GM23338 (cell line): ENCODE measurements around the gene C2orf15. TPM values are rescaled to one million over a fixed set of nuclear protein-coding genes. Genes with fewer than 3 reads are reported as not detected.

Experiments used
- ATAC-seq: fragments of 200-7000 bp; cut with Tn5 transposase; 3 replicates; pipeline ENCODE4 v1.9.1; 2020
- DNase-seq: peaks from one replicate; pipeline ENCODE4 v3.0.0-alpha.2; 2015; ENCODE audit warnings: low spot score
- H2AFZ ChIP-seq: fragments of 200-600 bp; sonication (generic); 2 replicates; pipeline ENCODE4 v1.8.0; 2016; ENCODE audit warnings: antibody characterized with exemption, mild to moderate bottlenecking, moderate library complexity
- H3F3A ChIP-seq: fragments of 200-600 bp; sonication (generic); replicated peaks from 2 replicates; pipeline ENCODE4 v1.8.0; 2017; ENCODE audit warnings: antibody characterized with exemption, mixed run types, low read depth
- H3K27ac ChIP-seq: fragments of 200-600 bp; sonication (generic); 2 replicates; pipeline ENCODE4 v1.6.1; 2016; ENCODE audit warnings: low read depth
- H3K27me3 ChIP-seq: fragments of 200-600 bp; sonication (generic); 2 replicates; pipeline ENCODE4 v1.8.0; 2016; ENCODE audit warnings: mild to moderate bottlenecking, mixed run types, moderate library complexity; ENCODE audit not compliant: insufficient read depth
- H3K36me3 ChIP-seq: fragments of 200-600 bp; sonication (generic); 2 replicates; pipeline ENCODE4 v1.8.0; 2016; ENCODE audit warnings: mild to moderate bottlenecking; ENCODE audit not compliant: insufficient read depth
- H3K4me1 ChIP-seq: fragments of 200-600 bp; sonication (generic); 2 replicates; pipeline ENCODE4 v1.8.0; 2016; ENCODE audit warnings: mild to moderate bottlenecking, moderate library complexity; ENCODE audit not compliant: insufficient read depth
- H3K4me2 ChIP-seq: fragments of 200-600 bp; sonication (generic); 2 replicates; pipeline ENCODE4 v1.7.1; 2017; ENCODE audit warnings: mixed run types
- H3K4me3 ChIP-seq: fragments of 200-600 bp; sonication (generic); 2 replicates; pipeline ENCODE4 v1.6.1; 2016; ENCODE audit warnings: mixed run types
- H3K79me2 ChIP-seq: fragments of 200-600 bp; sonication (generic); replicated peaks from 2 replicates; pipeline ENCODE4 v1.8.0; 2017; ENCODE audit warnings: mild to moderate bottlenecking; ENCODE audit not compliant: insufficient read depth
- H3K9me2 ChIP-seq: fragments of 200-600 bp; sonication (generic); 2 replicates; pipeline ENCODE4 v1.8.0; 2017; ENCODE audit not compliant: insufficient read depth
- H4K20me1 ChIP-seq: fragments of 200-600 bp; sonication (generic); replicated peaks from 2 replicates; pipeline ENCODE4 v1.8.0; 2017; ENCODE audit warnings: mild to moderate bottlenecking; ENCODE audit not compliant: insufficient read depth
- H3K27ac Mint-ChIP-seq: 2 replicates; pipeline ENCODE4 v1.8.0; 2020; ENCODE audit warnings: inconsistent platforms, mild to moderate bottlenecking, moderate library complexity, mixed read lengths
- H3K27me3 Mint-ChIP-seq: 3 replicates; pipeline ENCODE4 v1.8.0; 2022; ENCODE audit warnings: low read depth, mild to moderate bottlenecking, moderate library complexity, mixed read lengths, inconsistent platforms; ENCODE audit not compliant: insufficient read depth, poor library complexity
- H3K36me3 Mint-ChIP-seq: 3 replicates; pipeline ENCODE4 v1.8.0; 2021; ENCODE audit warnings: low read depth, mild to moderate bottlenecking, inconsistent platforms, moderate library complexity, mixed read lengths
- H3K4me1 Mint-ChIP-seq: 3 replicates; pipeline ENCODE4 v1.8.0; 2020; ENCODE audit warnings: mild to moderate bottlenecking, inconsistent platforms, mixed read lengths
- H3K4me3 Mint-ChIP-seq: 3 replicates; pipeline ENCODE4 v1.8.0; 2021; ENCODE audit warnings: moderate library complexity, mild to moderate bottlenecking, inconsistent platforms, mixed read lengths
- H3K9me3 Mint-ChIP-seq: 3 replicates; pipeline ENCODE4 v1.8.0; 2020; ENCODE audit warnings: moderate library complexity, mild to moderate bottlenecking, inconsistent platforms, mixed read lengths
- CTCF ChIP-seq, 2 experiments: fragments of 200-600 bp in 1 of 2; sonication (generic) in 1 of 2; conservative IDR thresholded peaks; 2 replicates each; pipeline versions ENCODE4 v1.5.1 to v1.6.1; 2016 to 2017; ENCODE audit warnings: antibody characterized with exemption in 2 of 2, low read depth in 2 of 2, mild to moderate bottlenecking in 2 of 2, moderate library complexity in 1 of 2
- ETS1 ChIP-seq: IDR thresholded peaks from 2 replicates; pipeline ENCODE4 v1.6.1; 2016; ENCODE audit warnings: antibody characterized with exemption
- EZH2 ChIP-seq: fragments of 200-600 bp; sonication (generic); IDR thresholded peaks from one replicate; pipeline ENCODE4 v1.8.0; 2017; ENCODE audit warnings: antibody characterized with exemption, mild to moderate bottlenecking, low read depth; ENCODE audit not compliant: unreplicated experiment
- EZH2phosphoT487 ChIP-seq: fragments of 200-600 bp; sonication (generic); IDR thresholded peaks from one replicate; pipeline ENCODE4 v1.8.1; 2018; ENCODE audit warnings: antibody characterized with exemption; ENCODE audit not compliant: unreplicated experiment
- JUNB ChIP-seq: IDR thresholded peaks from one replicate; pipeline ENCODE4 v1.6.1; 2016; ENCODE audit warnings: antibody characterized with exemption; ENCODE audit not compliant: unreplicated experiment
- NANOG ChIP-seq: IDR thresholded peaks from 2 replicates; pipeline ENCODE4 v1.6.1; 2016; ENCODE audit warnings: antibody characterized with exemption, borderline replicate concordance
- POLR2AphosphoS5 ChIP-seq: IDR thresholded peaks from 2 replicates; pipeline ENCODE4 v1.6.1; 2016; ENCODE audit warnings: antibody characterized with exemption, low read depth
- STAT1 ChIP-seq: IDR thresholded peaks from one replicate; pipeline ENCODE4 v1.6.1; 2016; ENCODE audit warnings: antibody characterized with exemption; ENCODE audit not compliant: unreplicated experiment
- ZNF331 ChIP-seq: fragments of 250-450 bp; sonication (Bioruptor Pico); IDR thresholded peaks from 2 replicates; pipeline ENCODE4 v1.5.0; 2020; ENCODE audit warnings: low read depth, mild to moderate bottlenecking, moderate library complexity
- ZNF462 ChIP-seq: fragments of 250-450 bp; sonication (Bioruptor Pico); IDR thresholded peaks from 2 replicates; pipeline ENCODE4 v1.5.0; 2020; ENCODE audit warnings: mild to moderate bottlenecking, moderate library complexity
- polyA plus RNA-seq: library from polyadenylated mRNA; unstranded; fragments of >200 nt; fragmentation: Nextera tagmentation; extraction: Ambion mirVana; gene quantifications from 2 replicates; pipeline ENCODE4 v1.2.1, GENCODE V29; 2016
- total RNA-seq: library from RNA; depleted of rRNA; stranded (reverse); fragments of >200 nt; shearing (Covaris generic); gene quantifications from 2 replicates; pipeline ENCODE4 v1.2.3, GENCODE V29; 2014
- TF ChIP-seq, protein P1 (sequence below): IDR thresholded peaks from one replicate; pipeline ENCODE4 v1.6.1; 2018; ENCODE audit warnings: antibody characterized with exemption; ENCODE audit not compliant: unreplicated experiment

The C2orf15 gene
- total and polyA plus RNA-seq, 2 experiments from 2014 or later, result 7.9 to 8.4 TPM

- TF ChIP-seq NANOG (no peak), POLR2AphosphoS5 (no peak), ETS1 (no peak)
- TF ChIP-seq, protein P1, sequence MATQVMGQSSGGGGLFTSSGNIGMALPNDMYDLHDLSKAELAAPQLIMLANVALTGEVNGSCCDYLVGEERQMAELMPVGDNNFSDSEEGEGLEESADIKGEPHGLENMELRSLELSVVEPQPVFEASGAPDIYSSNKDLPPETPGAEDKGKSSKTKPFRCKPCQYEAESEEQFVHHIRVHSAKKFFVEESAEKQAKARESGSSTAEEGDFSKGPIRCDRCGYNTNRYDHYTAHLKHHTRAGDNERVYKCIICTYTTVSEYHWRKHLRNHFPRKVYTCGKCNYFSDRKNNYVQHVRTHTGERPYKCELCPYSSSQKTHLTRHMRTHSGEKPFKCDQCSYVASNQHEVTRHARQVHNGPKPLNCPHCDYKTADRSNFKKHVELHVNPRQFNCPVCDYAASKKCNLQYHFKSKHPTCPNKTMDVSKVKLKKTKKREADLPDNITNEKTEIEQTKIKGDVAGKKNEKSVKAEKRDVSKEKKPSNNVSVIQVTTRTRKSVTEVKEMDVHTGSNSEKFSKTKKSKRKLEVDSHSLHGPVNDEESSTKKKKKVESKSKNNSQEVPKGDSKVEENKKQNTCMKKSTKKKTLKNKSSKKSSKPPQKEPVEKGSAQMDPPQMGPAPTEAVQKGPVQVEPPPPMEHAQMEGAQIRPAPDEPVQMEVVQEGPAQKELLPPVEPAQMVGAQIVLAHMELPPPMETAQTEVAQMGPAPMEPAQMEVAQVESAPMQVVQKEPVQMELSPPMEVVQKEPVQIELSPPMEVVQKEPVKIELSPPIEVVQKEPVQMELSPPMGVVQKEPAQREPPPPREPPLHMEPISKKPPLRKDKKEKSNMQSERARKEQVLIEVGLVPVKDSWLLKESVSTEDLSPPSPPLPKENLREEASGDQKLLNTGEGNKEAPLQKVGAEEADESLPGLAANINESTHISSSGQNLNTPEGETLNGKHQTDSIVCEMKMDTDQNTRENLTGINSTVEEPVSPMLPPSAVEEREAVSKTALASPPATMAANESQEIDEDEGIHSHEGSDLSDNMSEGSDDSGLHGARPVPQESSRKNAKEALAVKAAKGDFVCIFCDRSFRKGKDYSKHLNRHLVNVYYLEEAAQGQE, result no peak
Observed at GRCh38 chr2:99112617-99113016, 28.9 kb upstream of the C2orf15 start (continued).

DNA sequence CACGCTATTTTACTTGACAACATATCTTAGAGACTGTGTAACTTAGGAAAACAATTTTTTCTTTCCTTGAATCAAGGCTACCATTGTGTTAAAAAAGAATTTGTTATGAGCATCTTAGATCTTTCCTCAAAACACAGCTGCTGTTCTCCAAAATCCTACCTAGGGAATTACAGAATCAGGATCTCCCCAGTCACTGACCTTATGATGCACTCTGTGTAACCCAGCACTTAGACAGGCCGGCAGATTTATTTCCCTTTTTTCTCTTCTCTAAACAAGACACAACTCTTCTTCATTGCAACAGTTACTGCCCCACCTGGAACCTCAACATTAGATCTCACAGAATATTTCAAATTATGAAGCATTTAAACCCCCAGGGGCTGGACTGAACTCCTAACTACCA lies 13.5 kb upstream of the C2orf15 start:
- no peaks in the 10 kb centered on the region for H3K27me3 Mint-ChIP-seq
- no peak overlapping the region for H2AFZ ChIP-seq
- no peaks in the 10 kb centered on the region for H3K4me1 ChIP-seq
- H3K4me2 ChIP-seq, result no peak overlapping the region
- TF ChIP-seq EZH2, result no peak
- TF ChIP-seq EZH2phosphoT487, result no peak
- TF ChIP-seq ZNF331 (CRISPR knock-in tag), result no peak
- TF ChIP-seq ZNF462 (CRISPR knock-in tag), result no peak
- TF ChIP-seq JUNB, result no peak
- TF ChIP-seq CTCF (conservative IDR thresholded peaks at IDR 0.05; ENCODE audit: low read depth in 2 of 2), result no peak
- TF ChIP-seq STAT1, result no peak
- no peak for TF ChIP-seq ETS1
- DNase-seq (no peak), ATAC-seq (no peak)
- no peaks in the 10 kb centered on the region; the same call in 1 of the 2 replicates for H3K9me2 ChIP-seq
- H3K27ac Mint-ChIP-seq, result no peak overlapping the region
- H3K36me3 Mint-ChIP-seq, result peaks cover 32% of the 10 kb centered on the region
- 0 out of 2 replicates have a peak, but pooled peaks cover 11% of the 10 kb centered on the region for H3K36me3 ChIP-seq
- no peaks in the 10 kb centered on the region for H3K79me2 ChIP-seq
- peaks cover 39% of the 10 kb centered on the region for H3K9me3 Mint-ChIP-seq
- no peak overlapping the region for H3K4me3 Mint-ChIP-seq
- H3K4me1 Mint-ChIP-seq, result no peaks in the 10 kb centered on the region
- H3F3A ChIP-seq, result no peaks in the 10 kb centered on the region
- no peak overlapping the region for H3K4me3 ChIP-seq
- H3K27ac ChIP-seq, result no peak overlapping the region
- no peaks in the 10 kb centered on the region for H3K27me3 ChIP-seq
- 0 out of 2 replicates have a peak, but pooled peaks cover 4% of the 10 kb centered on the region for H4K20me1 ChIP-seq
